OCI-LY7 (cell line): ENCODE measurements around the gene MIS18BP1.
"Not testable (repeated sequence)": the region's sequence is repeated elsewhere in the genome, so short reads cannot be mapped to it uniquely, and the experiment has no call there.

Experiments
- CTCF ChIP-seq: fragments of 200-600 bp; sonication (generic); conservative IDR thresholded peaks from 2 replicates; pipeline ENCODE4 v1.5.1; 2014; ENCODE audit warnings: mild to moderate bottlenecking, antibody characterized with exemption, low read length, moderate library complexity, mixed read lengths
- EZH2phosphoT487 ChIP-seq: fragments of 200-600 bp; sonication (generic); IDR thresholded peaks from 2 replicates; pipeline ENCODE4 v1.6.1; 2018; ENCODE audit warnings: low read depth, borderline replicate concordance, mild to moderate bottlenecking, mixed run types, antibody characterized with exemption, low read length, moderate library complexity, mixed read lengths

GRCh38 chr14:45214341-45214740 is 38.7 kb downstream of the MIS18BP1 start:
- not testable (repeated sequence) for TF ChIP-seq CTCF, EZH2phosphoT487
